Pulmonary artery endothelial cell (primary cell): ENCODE results near the gene TSPAN16. TPM values are rescaled to one million over a fixed set of nuclear protein-coding genes. Genes with fewer than 3 reads are reported as not detected.
"Not testable (repeated sequence)": the region's sequence is repeated elsewhere in the genome, so short reads cannot be mapped to it uniquely, and the experiment has no call there.

Experiments used
- DNase-seq: peaks from one replicate; pipeline ENCODE4 v3.0.0-alpha.2; 2011; ENCODE audit warnings: low read depth, low spot score
- total RNA-seq: library from RNA; depleted of rRNA; stranded (reverse); fragments of >200 nt; gene quantifications from 2 replicates; pipeline ENCODE4 v1.2.3, GENCODE V29; 2014

The TSPAN16 gene
- total RNA-seq, 1 donor from 2014 or later: not detected

- no peak for DNase-seq
Observed at GRCh38 chr19:11306337-11306736, 10.4 kb downstream of the TSPAN16 start.

DNA sequence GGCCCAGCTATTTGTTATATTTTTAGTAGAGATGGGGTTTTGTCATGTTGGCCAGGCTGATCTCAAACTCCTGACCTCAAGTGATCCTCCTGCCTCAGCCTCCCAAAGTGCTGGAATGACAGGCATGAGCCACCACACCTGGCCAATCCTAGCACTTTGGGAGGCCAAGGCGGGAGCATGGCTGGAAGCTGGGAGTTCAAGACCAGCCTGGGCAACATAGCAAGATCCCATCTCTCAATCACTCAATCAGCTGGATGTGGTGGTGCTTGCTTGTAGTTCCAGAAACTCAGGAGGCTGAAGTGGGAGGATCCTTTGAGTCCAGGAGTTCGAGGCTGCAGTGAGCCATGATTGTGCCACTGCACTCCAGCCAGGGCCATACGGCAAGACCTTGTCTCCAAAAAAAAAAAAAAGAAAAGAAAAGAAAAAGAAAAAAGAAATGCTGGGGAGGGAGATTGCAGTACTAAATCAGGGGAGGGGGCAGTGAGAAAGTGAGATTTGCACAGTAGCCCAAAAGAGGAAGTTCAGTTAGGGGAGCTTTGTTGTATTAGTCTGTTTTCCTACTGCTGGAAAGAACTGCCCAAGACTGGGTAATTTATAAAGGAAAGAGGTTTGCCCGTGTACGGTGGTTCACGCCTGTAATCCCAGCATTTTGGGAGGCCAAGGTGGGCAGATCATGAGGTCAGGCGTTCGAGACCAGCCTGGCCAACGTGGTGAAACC lies 24.5 kb downstream of the TSPAN16 start:
- not testable (repeated sequence) for DNase-seq

- DNase-seq: no peak
Observed at GRCh38 chr19:11321191-11322126, 25.5 kb downstream of the TSPAN16 start.

DNA sequence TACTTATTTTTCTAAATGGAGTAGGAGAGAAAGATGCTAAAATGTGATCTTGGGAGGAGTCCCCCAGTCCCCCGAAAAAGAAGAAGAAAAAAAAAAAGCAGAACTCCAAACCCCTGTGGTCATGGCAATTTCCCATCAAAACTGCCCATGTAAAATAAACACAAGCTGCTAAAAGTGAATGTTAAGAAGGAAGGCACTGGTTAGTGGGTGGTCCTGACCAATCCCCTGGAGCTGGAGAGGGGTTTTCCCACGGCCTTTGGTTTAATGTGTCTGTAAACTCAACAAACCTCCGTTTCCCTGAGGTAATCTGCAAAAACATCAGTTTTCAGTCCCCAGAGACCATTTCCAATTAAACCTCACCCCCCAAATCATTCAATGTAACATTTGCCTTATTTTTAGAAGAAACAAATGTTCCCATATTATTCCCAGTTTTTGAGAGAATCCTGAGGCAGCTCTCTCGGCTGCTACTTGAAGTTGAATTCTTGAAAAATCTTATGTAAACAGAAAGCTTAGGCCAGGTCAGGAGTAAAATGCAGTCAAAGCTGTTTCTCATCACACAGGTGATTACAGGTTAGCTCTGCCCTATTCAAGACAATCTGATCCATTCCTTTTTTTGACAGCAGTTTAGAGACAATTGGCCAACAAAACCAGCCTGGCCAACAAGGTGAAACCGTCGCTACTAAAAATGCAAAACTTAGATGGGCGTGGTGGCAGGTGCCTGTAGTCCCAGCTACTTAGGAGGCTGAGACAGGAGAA lies 26.5 kb downstream of the TSPAN16 start:
- DNase-seq: no peak

DNA sequence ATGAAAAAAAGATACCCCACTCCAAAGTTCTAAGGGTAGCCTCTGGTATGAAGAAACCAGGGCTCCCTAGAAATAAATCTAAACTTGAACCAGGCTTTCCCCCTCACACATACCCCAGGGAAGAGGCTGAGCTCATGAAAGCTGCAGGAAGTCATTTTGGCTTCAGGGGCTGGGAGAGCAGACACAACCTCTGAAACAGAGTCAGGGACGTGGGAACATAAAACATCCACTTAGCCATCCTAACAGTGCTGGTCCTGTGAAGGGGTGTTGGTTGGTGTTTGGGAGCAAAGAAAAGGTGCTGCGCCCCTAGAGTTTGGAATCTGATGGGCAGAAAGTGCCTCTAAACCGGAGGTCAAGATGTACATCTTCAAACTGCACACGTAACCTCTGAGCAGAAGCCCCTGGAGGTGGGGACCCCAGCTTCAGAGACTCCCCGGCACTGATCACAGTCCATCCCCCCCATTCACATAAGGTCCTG lies 27.7 kb downstream of the TSPAN16 start:
- no peak for DNase-seq

DNA sequence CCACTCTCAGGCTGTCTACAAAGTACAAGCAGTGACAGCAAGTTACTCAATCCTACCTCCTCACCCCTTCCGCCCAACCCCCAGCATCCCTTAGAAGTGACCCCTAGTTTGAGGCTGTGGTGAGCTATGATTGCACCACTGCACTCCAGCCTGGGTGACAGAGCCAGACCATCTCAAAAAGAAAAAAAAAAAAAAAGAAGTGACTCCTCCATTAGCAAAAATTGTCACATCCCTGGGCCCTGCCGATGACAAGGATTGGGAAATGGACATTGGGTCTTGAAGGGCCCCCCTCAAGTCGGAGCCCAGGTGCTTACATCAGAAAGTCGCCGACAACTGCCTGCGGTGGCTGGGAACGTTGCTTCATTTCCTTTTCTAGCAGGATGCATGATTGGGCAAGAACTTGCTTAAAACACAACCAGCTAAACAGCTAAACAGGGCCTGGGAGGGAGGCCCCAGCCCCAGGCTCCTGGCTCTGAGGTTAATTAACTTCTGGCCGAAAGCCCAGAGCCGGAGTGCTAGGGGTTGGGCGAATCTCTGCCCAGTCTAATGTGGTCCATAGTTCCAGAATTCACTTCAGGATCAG lies 28.2 kb downstream of the TSPAN16 start:
- DNase-seq: no peak

GRCh38 chr19:11324748-11325389 lies 28.9 kb downstream of the TSPAN16 start:
- no peak for DNase-seq

DNA sequence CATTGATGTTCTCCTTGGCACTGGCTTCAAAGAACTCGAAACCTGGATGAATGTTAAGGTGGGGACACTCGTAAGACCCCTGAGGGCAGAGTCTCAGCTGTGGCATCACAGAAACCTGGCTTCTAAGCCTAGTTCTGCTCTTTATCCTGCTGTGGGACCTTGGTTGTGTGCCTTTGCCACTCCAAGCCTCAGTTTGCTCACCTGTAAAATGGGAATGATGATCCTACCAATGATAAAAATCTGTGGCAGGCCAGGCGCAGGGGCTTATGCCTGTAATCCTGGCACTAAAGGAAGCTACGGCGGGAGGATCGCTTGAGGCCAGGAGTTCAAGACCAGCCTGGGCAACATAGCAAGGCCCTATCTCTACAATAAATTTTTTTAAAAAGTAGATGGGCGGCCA lies 29.6 kb downstream of the TSPAN16 start:
- no peak for DNase-seq

DNA sequence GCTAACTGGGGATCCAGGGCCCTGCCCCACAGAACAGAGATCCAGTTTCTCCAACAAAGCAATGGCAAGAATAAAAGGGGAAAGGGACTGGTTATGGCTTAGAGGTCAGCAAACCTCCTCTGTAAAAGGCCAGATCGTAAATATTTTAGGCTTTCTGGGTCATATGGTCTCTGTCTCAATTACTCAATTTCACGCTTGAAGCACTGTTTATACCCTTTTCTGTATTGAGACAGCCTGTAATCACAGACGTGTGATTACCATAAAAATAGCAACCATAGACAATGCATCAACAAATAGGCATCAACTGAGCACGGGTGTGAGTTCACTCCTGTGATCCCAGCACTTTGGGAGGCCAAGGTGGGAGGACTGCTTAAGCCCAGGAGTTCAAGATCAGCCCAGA lies 34.2 kb downstream of the TSPAN16 start:
- DNase-seq: no peak

DNA sequence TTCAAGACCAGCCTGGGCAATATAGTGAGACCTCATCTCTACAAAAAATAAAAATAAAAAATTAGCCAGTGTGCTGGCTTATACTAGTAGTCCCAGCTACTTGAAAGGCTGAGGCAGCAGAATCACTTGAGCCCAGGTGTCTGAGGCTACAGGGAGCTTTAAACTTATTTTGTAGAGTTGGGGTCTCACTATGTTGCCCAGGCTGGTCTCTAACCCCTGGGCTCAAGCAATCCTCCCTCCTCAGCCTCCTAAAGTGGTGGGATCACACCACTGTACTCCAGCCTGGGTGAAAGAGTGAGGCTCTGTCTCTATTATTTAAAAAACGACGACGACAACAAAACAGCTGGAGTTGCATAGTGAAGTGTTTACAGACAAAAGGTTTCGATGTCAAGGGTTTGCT lies 35.5 kb downstream of the TSPAN16 start:
- no peak for DNase-seq

- DNase-seq: no peak
Observed at GRCh38 chr19:11332822-11333221, 36.9 kb downstream of the TSPAN16 start.

GRCh38 chr19:11333838-11334237 lies 37.9 kb downstream of the TSPAN16 start:
- not testable (repeated sequence) for DNase-seq

DNA sequence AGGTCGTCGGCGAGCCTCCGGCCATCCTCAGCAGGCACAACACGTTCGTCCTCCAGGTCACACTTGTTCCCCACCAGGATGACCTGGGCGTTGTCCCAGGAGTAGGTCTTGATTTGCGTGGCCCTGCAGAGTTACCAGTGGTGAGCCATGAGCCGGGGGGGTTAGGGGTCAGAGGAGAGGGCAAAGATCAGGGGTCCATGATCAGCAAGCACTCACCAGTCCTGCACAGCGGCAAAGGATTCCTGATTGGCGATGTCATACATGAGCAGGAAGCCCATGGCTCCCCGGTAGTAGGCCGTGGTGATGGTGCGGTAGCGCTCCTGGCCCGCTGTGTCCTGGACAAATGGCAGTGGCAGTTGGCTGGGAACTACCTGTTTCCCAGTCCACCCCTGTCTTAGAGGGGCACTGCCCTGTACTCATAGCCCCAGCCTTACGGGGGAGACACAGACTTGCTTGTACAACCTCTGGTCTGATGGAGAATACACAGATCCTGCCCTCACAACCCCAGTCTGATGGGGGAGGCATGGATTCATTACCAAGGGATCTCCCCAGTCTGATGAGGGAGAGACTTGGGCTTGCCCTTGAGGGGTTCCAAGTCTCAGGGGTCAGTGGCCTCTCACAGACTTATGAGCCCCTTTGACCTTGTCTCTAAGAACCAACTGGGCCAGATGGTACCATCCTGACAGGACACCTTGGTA lies 39.6 kb downstream of the TSPAN16 start:
- DNase-seq: no peak

GRCh38 chr19:11337080-11337479 lies 41.1 kb downstream of the TSPAN16 start:
- no peak for DNase-seq

GRCh38 chr19:11338121-11338520 lies 42.2 kb downstream of the TSPAN16 start:
- DNase-seq: no peak

DNA sequence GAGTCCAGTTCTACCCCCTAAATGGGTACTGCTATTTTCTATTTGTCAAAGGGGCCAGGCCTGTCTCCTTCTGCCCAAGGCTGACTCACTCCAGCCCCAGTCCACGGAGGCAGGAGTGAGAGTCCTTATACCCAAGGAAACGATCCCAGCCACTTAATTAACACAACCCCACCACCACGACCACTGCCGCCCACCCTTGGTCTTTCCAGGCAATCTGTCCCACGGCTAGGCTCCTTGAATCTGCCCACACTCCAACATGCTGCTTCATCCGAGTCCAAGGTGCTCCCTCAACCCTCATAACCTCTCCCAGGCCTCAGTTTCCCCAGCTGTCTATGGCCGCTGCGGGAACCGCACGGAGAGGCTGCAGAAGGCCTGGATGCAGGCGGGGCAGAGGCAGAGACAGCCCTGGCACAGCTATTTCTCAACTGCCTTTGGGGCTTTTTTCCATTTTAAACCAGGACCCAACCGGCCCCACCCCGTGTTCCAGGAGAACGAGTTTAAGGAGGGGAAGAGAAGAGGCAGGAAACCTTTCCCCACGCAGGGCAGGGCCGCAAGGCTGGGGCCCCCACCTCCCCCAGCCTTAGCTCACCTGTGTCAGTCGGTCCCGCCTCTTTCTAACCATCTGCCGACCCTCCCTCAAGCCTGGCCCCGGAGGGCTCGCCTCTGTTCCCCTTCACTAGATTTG lies 42.8 kb downstream of the TSPAN16 start:
- no peak for DNase-seq

- DNase-seq: peak; percentile 57
Observed at GRCh38 chr19:11339254-11340098, 43.5 kb downstream of the TSPAN16 start, which contains the start of gene RAB3D. Gene RAB3D (minus strand): TSS chr19:11339657. CDS start chr19:11337399, 2,258 bp downstream.

GRCh38 chr19:11340099-11340467 lies 44.1 kb downstream of the TSPAN16 start:
- DNase-seq: not testable (repeated sequence)

DNA sequence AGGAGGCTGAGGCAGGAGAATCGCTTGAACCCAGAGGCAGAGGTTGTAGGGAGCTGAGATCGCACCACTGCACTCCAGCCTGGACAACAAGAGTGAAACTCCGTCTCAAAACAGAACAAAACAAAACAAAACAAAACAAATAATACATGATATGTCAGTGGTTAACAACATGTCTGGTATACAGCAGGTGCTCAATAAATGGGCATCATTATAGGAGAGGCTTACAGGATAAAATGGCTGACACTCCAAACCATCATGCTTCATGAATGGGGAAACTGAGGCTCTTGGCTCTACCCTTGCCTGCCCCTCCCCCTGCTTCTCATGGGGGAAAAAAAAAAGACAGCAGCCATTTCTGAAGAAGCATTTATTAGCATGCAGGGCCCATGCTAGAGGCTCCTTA lies 46.5 kb downstream of the TSPAN16 start:
- no peak for DNase-seq
